H9 (cell line): ENCODE measurements around the gene LRRC27. TPM values are rescaled to one million over a fixed set of nuclear protein-coding genes. Genes with fewer than 3 reads are reported as not detected.

Experiments used
- DNase-seq: peaks from one replicate; pipeline ENCODE4 v3.0.0-alpha.2; 2017
- H2AFZ ChIP-seq: one replicate; pipeline ENCODE4 v1.6.1; 2013; ENCODE audit warnings: mild to moderate bottlenecking, low read length, control low read depth, moderate library complexity
- H2AK5ac ChIP-seq: 2 replicates; pipeline ENCODE4 v1.6.1; 2013; ENCODE audit warnings: low read length, control low read depth, mixed read lengths; ENCODE audit not compliant: insufficient read length
- H2BK120ac ChIP-seq: one replicate; pipeline ENCODE4 v1.6.1; 2013; ENCODE audit warnings: low read depth, mild to moderate bottlenecking, low read length, control low read depth, inconsistent platforms; ENCODE audit not compliant: poor library complexity, severe bottlenecking
- H2BK12ac ChIP-seq: 2 replicates; pipeline ENCODE4 v1.6.1; 2013; ENCODE audit warnings: low read length, control low read depth, mixed read lengths, low read depth; ENCODE audit not compliant: insufficient read length
- H2BK15ac ChIP-seq: 2 replicates; pipeline ENCODE4 v1.6.1; 2013; ENCODE audit warnings: low read depth, low read length, control low read depth
- H2BK20ac ChIP-seq: one replicate; pipeline ENCODE4 v1.6.1; 2013; ENCODE audit warnings: low read depth, mild to moderate bottlenecking, low read length, control low read depth, inconsistent platforms; ENCODE audit not compliant: poor library complexity, severe bottlenecking
- H2BK5ac ChIP-seq: 2 replicates; pipeline ENCODE4 v1.6.1; 2013; ENCODE audit warnings: low read length, control low read depth, mixed read lengths; ENCODE audit not compliant: insufficient read length
- H3K14ac ChIP-seq: 2 replicates; pipeline ENCODE4 v1.6.1; 2013; ENCODE audit warnings: low read length, control low read depth; ENCODE audit not compliant: insufficient read depth
- H3K18ac ChIP-seq: 2 replicates; pipeline ENCODE4 v1.6.1; 2013; ENCODE audit warnings: low read depth, mild to moderate bottlenecking, mixed read lengths, low read length, control low read depth; ENCODE audit not compliant: insufficient read length
- H3K23ac ChIP-seq: 2 replicates; pipeline ENCODE4 v1.6.1; 2013; ENCODE audit warnings: low read length, control low read depth, mixed read lengths, low read depth; ENCODE audit not compliant: insufficient read length
- H3K23me2 ChIP-seq: 2 replicates; pipeline ENCODE4 v1.6.1; 2013; ENCODE audit warnings: low read depth, mild to moderate bottlenecking, mixed read lengths, low read length, control low read depth; ENCODE audit not compliant: insufficient read length, poor library complexity, severe bottlenecking
- H3K27ac ChIP-seq: 2 replicates; pipeline ENCODE4 v1.5.1; 2013; ENCODE audit warnings: low read length, control low read depth, mixed read lengths, low read depth; ENCODE audit not compliant: insufficient read length
- H3K27me3 ChIP-seq: 2 replicates; pipeline ENCODE4 v1.6.1; 2013; ENCODE audit warnings: low read length, control low read depth, inconsistent platforms; ENCODE audit not compliant: insufficient read depth
- H3K4ac ChIP-seq: 2 replicates; pipeline ENCODE4 v1.6.1; 2013; ENCODE audit warnings: low read depth, mild to moderate bottlenecking, control low read depth, inconsistent platforms, low read length, moderate library complexity
- H3K4me1 ChIP-seq: 2 replicates; pipeline ENCODE4 v1.6.1; 2013; ENCODE audit warnings: low read length, control low read depth, inconsistent platforms; ENCODE audit not compliant: insufficient read depth
- H3K4me2 ChIP-seq: 2 replicates; pipeline ENCODE4 v1.6.1; 2013; ENCODE audit warnings: low read length, control low read depth, mixed read lengths; ENCODE audit not compliant: insufficient read length, insufficient read depth
- H3K56ac ChIP-seq: 2 replicates; pipeline ENCODE4 v1.6.1; 2013; ENCODE audit warnings: low read depth, mild to moderate bottlenecking, mixed read lengths, low read length, control low read depth; ENCODE audit not compliant: insufficient read length
- H3K79me1 ChIP-seq: 2 replicates; pipeline ENCODE4 v1.6.1; 2013; ENCODE audit warnings: low read depth, mild to moderate bottlenecking, moderate library complexity, low read length, control low read depth, inconsistent platforms; ENCODE audit not compliant: insufficient read depth, poor library complexity, severe bottlenecking
- H3K79me2 ChIP-seq: 2 replicates; pipeline ENCODE4 v1.6.1; 2013; ENCODE audit warnings: low read length, control low read depth, inconsistent platforms; ENCODE audit not compliant: insufficient read depth
- H3K9ac ChIP-seq: 2 replicates; pipeline ENCODE4 v1.6.1; 2013; ENCODE audit warnings: low read length, control low read depth, mixed read lengths; ENCODE audit not compliant: insufficient read length; ENCODE audit errors: extremely low read depth
- H3K9me3 ChIP-seq: one replicate; pipeline ENCODE4 v1.6.1; 2013; ENCODE audit warnings: low read depth, low read length, inconsistent platforms; ENCODE audit not compliant: control insufficient read depth
- H3T11ph ChIP-seq: one replicate; pipeline ENCODE4 v1.6.1; 2013; ENCODE audit warnings: mild to moderate bottlenecking, low read length, control low read depth, inconsistent platforms
- H4K20me1 ChIP-seq: one replicate; pipeline ENCODE4 v1.6.1; 2013; ENCODE audit not compliant: control insufficient read depth, insufficient read length, insufficient read depth
- H4K5ac ChIP-seq: 2 replicates; pipeline ENCODE4 v1.6.1; 2013; ENCODE audit warnings: low read depth, mild to moderate bottlenecking, mixed read lengths, low read length, control low read depth; ENCODE audit not compliant: insufficient read length
- H4K8ac ChIP-seq: replicated peaks from 2 replicates; pipeline ENCODE4 v1.6.1; 2013; ENCODE audit warnings: low read length, control low read depth, mixed read lengths, low read depth; ENCODE audit not compliant: insufficient read length
- H4K91ac ChIP-seq: 2 replicates; pipeline ENCODE4 v1.6.1; 2013; ENCODE audit warnings: low read depth, mild to moderate bottlenecking, moderate library complexity, mixed read lengths, low read length, control low read depth; ENCODE audit not compliant: insufficient read length
- H3K27ac Mint-ChIP-seq, 3 experiments: 2 replicates in 2 of 3; 3 replicates in 1 of 3; pipeline ENCODE4 v1.8.0; 2020 to 2021; ENCODE audit warnings: mixed read lengths in 3 of 3, mild to moderate bottlenecking in 1 of 3, moderate library complexity in 1 of 3
- H3K27me3 Mint-ChIP-seq: 2 replicates; pipeline ENCODE4 v1.8.0; 2021; ENCODE audit warnings: low read depth, mild to moderate bottlenecking, moderate library complexity, mixed read lengths
- H3K36me3 Mint-ChIP-seq, 3 experiments: 2 replicates in 2 of 3; 3 replicates in 1 of 3; pipeline ENCODE4 v1.8.0; 2020 to 2021; ENCODE audit warnings: low read depth in 3 of 3, mixed read lengths in 3 of 3; ENCODE audit not compliant: insufficient read depth in 1 of 3
- H3K4me1 Mint-ChIP-seq, 2 experiments: 2 replicates each; pipeline ENCODE4 v1.8.0; 2020; ENCODE audit warnings: mixed read lengths in 2 of 2
- H3K4me3 Mint-ChIP-seq, 2 experiments: 2 replicates in 1 of 2; 3 replicates in 1 of 2; pipeline ENCODE4 v1.8.0; 2020 to 2021; ENCODE audit warnings: mild to moderate bottlenecking in 2 of 2, mixed read lengths in 2 of 2, moderate library complexity in 1 of 2
- H3K9me3 Mint-ChIP-seq, 2 experiments: 2 replicates in 1 of 2; 3 replicates in 1 of 2; pipeline ENCODE4 v1.8.0; 2020; ENCODE audit warnings: mild to moderate bottlenecking in 2 of 2, mixed read lengths in 2 of 2, moderate library complexity in 1 of 2
- WGBS: extraction: QIAGEN DNeasy Blood & Tissue Kit; methylation state at CpG from one replicate; pipeline ENCODE4 v1.1.7; 2013; ENCODE audit warnings: missing lambda C conversion rate, low lambda C conversion rate, mixed read lengths; ENCODE audit not compliant: insufficient read length; ENCODE audit errors: extremely low coverage; 5-methylcytosine and 5-hydroxymethylcytosine counted together
- total RNA-seq: library from RNA; stranded (reverse); gene quantifications from 2 replicates; pipeline ENCODE4 v1.2.1, GENCODE V29; 2021
- TF ChIP-seq, protein P1 (sequence below): fragments of 200-600 bp; sonication (generic); conservative IDR thresholded peaks from 3 replicates; pipeline ENCODE4 v1.8.0; 2021; ENCODE audit warnings: antibody characterized with exemption, mild to moderate bottlenecking

Gene LRRC27
- total RNA-seq, 1 experiment from 2014 or later = 2.7 TPM

- Mint-ChIP-seq H3K4me1 (peaks cover 14 to 17% of the 10 kb centered on the region in 2 experiments), H3K4me3 (no peak overlapping the region), H3K9me3 (peaks cover 0 to 2% of the 10 kb centered on the region in 2 experiments; a peak in 1 of 5 replicates), H3K36me3 (no peaks in the 10 kb centered on the region; a peak in 1 of 7 replicates), H3K27me3 (peaks cover 6% of the 10 kb centered on the region), H3K27ac (no peak overlapping the region)
- Histone ChIP-seq H3K79me2 (no peaks in the 10 kb centered on the region), H2AK5ac (no peak overlapping the region), H4K5ac (no peak overlapping the region), H2BK12ac (no peak overlapping the region), H3K9me3 (no peaks in the 10 kb centered on the region), H4K8ac (no peak overlapping the region), H3K27me3 (no peaks in the 10 kb centered on the region), H3K4ac (no peak overlapping the region), H3K23me2 (no peaks in the 10 kb centered on the region), H4K91ac (no peak overlapping the region), H2BK120ac (no peak overlapping the region), H3K56ac (no peak overlapping the region), H3K14ac (no peak overlapping the region; the same call in 1 of the 2 replicates), H2BK15ac (no peak overlapping the region), H3K9ac (no peak overlapping the region), H2BK20ac (no peak overlapping the region), H3K79me1 (no peaks in the 10 kb centered on the region), H2AFZ (no peak overlapping the region), H3K23ac (no peak overlapping the region), H3T11ph (no peak overlapping the region), H3K18ac (no peak overlapping the region), H4K20me1 (no peaks in the 10 kb centered on the region), H2BK5ac (no peak overlapping the region), H3K4me2 (no peak overlapping the region), H3K4me1 (no peaks in the 10 kb centered on the region), H3K27ac (no peak overlapping the region)
- no CpG with 5 or more reads among the region's 6 CpGs for WGBS
- TF ChIP-seq, protein P1, sequence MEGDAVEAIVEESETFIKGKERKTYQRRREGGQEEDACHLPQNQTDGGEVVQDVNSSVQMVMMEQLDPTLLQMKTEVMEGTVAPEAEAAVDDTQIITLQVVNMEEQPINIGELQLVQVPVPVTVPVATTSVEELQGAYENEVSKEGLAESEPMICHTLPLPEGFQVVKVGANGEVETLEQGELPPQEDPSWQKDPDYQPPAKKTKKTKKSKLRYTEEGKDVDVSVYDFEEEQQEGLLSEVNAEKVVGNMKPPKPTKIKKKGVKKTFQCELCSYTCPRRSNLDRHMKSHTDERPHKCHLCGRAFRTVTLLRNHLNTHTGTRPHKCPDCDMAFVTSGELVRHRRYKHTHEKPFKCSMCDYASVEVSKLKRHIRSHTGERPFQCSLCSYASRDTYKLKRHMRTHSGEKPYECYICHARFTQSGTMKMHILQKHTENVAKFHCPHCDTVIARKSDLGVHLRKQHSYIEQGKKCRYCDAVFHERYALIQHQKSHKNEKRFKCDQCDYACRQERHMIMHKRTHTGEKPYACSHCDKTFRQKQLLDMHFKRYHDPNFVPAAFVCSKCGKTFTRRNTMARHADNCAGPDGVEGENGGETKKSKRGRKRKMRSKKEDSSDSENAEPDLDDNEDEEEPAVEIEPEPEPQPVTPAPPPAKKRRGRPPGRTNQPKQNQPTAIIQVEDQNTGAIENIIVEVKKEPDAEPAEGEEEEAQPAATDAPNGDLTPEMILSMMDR = no peak
- DNase-seq = no peak
Observed at GRCh38 chr10:132290631-132291030, 41.4 kb upstream of the LRRC27 start.
